Ramos (cell line): ENCODE measurements around the gene STK11IP.

ENCODE experiments used
- in situ Hi-C: fragments of 300-500 bp; cut with MboI; formaldehyde crosslinking; loops from one replicate; pipeline ENCODE4 v1.14.3; 2022; ENCODE audit warnings: low sequenced_read_pairs; ENCODE audit not compliant: unreplicated experiment

STK11IP gene

DNA sequence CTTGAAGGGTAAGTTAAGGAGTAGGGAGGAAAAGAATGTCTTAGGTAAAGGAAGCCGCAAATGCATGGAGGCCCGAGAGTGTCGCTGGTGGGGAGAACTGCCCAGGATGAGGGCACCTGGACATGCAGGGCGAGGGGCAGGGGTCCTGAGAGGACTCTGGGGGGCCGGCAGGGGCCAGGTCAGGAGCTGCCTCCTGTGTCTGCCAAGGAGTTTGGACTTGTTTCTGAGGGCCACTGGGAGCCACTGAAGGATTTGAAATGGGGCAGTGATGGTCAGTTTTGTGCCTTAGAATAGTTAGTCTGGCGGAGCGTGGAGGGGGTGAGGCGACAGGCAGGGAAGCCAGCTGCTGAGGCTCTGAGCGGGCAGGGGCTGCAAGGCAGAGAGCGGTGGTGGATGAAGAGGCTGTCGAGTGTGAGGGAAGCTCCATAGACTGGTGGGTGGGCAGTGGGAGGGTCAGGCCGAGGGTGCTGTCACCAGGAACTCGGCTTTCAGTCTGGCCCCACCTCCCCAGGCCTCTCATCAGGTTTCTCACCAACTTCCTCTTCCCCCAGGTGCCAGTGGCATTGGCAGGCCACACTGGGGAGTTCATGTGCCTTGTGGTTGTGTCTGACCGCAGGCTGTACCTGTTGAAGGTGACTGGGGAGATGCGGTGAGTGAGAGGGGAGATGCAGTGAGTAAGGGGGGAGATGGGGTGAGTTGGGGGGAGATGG lies 15.1 kb downstream of the STK11IP start:
- in situ Hi-C loops: no loop called here

GRCh38 chr2:219613461-219614070 lies 15.9 kb downstream of the STK11IP start:
- in situ Hi-C loops: no loop called here

- in situ Hi-C loops: no loop called here
These were observed 16.6 kb downstream of the STK11IP start for GRCh38 chr2:219614076-219614860.

DNA sequence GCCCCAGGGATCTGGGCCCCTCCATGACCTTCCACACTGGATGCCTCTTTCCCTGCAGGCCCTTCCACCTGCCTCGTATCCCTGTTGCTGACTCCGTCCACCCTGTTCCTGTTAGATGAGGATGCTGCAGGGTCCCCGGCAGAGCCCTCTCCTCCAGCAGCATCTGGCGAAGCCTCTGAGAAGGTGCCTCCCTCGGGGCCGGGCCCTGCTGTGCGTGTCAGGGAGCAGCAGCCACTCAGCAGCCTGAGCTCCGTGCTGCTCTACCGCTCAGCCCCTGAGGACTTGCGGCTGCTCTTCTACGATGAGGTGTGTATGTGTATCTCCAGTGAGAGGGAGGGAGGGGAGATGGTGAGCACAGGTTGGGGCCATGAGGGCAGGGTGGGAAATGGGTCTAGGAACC lies 17.4 kb downstream of the STK11IP start:
- in situ Hi-C loops: no loop called here

- in situ Hi-C loops: no loop called here
These were observed 18.2 kb downstream of the STK11IP start for GRCh38 chr2:219615894-219616293.

GRCh38 chr2:219616550-219616949 lies 18.9 kb downstream of the STK11IP start:
- in situ Hi-C loops: no loop called here

DNA sequence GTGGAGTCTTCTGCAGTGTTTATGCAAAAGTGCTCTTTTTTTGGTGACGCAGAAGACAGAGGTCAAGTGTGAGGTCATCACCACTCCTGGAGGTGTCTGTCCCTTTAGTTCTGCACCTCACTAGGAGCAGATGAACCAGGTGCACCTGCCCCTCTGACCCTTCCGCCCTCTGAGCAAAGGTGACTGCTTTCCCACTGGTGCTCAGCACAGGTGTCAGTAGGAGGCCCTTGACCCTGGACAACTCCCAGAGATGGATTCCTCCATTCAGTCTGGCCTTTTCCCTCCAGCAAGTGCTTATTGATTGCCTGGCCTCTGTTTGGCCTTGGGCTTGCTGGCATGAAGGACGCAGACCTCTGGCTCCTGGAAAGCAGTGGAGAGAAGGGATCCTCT lies 21.1 kb downstream of the STK11IP start:
- in situ Hi-C loops: no loop called here

- in situ Hi-C loops: no loop called here
These were observed 21.6 kb downstream of the STK11IP start for GRCh38 chr2:219619235-219619634.

DNA sequence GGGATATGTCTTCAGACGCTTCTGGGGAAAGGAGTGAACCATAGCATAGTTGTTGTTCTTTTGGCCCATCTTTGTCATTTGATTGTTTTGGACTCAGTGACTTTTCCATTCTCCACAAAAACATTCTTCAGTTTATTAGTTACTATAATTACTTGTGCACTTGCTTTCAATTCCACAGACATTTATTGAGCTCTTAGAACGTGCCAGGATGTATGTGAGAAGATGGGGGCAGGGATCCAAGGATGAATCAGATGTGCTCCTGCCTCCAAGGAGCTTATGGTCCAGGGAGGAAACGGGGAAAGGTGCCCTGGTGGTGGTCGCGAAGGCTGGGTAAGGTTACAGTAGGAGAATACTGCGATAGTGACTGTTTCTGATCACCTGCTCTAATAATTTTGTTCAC lies 22.9 kb downstream of the STK11IP start:
- in situ Hi-C loops: no loop called here

- in situ Hi-C loops: no loop called here
These were observed 24.3 kb downstream of the STK11IP start for GRCh38 chr2:219621935-219622334.

DNA sequence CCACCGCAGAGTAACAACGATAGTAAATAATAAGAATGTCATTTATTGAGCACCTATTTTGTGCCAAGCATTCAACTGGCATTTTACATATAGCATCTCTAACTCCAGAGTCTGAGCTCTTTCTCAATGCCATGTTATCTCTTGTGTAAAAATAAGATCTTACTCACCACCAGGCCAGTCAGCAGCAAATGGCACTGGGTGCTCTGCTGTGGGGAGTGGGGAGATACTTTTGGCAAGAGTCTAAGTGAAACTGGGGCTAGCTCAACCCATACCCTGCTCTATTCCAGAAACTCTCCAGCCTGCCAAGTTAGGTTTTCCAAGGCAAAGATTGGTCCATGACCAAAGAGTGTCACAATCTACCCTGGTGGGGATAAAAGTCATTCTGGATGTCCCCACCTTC lies 24.8 kb downstream of the STK11IP start:
- in situ Hi-C loops: no loop called here

- in situ Hi-C loops: no loop called here
These were observed 26.9 kb downstream of the STK11IP start for GRCh38 chr2:219624565-219624964.

DNA sequence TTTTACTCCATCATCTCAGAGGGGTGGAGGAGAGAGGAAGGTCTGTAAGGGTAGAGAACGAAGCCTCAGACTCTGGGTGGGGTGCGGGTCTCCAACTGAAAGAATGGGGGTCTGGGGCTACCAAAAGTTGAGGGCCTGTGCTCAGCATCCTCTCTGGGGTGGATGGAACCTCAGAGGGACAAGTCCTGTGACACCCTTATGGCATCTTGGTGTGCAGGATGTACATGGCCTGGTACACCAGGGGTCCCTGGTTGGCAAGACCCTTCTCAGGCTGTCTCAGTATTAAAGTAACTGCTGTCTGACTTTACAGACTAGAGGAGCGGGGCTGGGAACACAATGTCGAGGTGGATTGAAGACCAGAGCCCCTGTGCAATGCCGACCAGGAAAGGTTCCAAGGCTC lies 27.5 kb downstream of the STK11IP start:
- in situ Hi-C loops: no loop called here

DNA sequence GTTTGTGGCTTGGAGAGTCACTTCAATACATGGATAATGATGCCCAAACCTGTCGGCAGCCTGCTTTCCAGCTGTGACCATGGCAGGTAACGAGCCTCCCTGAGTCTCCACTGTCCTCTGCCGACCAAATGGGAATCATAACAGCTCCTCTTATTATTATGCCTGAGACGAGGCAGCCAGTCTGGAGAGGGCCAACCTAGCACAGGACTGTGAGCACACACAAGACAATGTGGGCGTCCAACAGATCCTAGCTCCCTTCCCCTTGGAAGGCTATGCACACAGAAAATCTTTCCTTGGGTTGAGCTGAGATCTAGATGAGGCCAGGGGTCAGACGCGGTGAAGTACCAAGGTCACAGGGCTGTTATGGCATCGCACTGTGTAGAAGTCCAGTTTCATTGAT lies 28.9 kb downstream of the STK11IP start:
- in situ Hi-C loops: no loop called here

- in situ Hi-C loops: no loop called here
These were observed 29.7 kb downstream of the STK11IP start, which contains the start of gene SLC4A3 for GRCh38 chr2:219627103-219628100. Gene SLC4A3, plus strand, starts transcription at chr2:219627630. Its CDS starts 363 bp downstream, at chr2:219627993.

DNA sequence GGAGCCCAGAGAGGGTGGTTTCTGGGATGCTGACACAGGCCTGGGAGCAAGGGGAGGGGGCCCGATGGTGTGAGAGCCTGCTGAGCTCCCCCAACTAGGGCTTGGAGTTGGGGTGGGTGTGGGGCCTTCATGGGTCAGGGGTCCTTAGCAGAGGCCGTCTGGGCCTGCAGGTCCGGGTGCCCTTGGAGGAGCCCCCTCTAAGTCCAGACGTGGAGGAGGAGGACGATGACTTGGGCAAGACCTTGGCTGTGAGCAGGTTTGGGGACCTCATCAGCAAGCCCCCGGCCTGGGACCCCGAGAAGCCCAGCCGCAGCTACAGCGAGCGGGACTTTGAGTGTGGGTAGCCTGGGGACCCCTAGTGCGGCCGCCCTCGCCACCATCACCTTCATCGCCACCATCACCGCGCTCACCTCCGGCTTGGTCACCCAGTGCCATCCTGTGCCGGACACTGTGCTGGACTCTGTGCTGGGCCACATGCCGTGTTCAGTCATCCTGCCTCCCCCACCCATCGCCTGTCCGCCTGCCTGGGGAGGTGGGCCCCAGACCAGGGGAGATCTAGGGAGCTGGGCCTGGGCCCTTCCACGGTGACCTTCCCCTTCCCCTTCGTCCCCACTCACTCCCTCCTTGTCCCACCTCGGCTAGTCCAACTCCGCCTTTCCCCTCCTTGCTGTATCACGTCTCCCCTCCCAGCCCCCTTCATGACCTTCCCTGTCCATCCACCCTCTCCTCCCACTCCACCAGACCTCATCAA lies 30.8 kb downstream of the STK11IP start:
- in situ Hi-C loops: no loop called here

GRCh38 chr2:219628986-219629901 lies 31.6 kb downstream of the STK11IP start:
- in situ Hi-C loops: no loop called here

- in situ Hi-C loops: no loop called here
These were observed 32.5 kb downstream of the STK11IP start for GRCh38 chr2:219629976-219630695.
